ENCODE results near the gene MAPKAP1.

Gene MAPKAP1

GRCh38 chr9:125415583-125416460, 291.2 kb downstream of the MAPKAP1 start:
- Histone ChIP-seq H3K27ac (replicated peaks) (no peak overlapping the region), H3K27me3 (ENCODE audit: insufficient read depth, poor library complexity, severe bottlenecking) (no peaks in the 10 kb centered on the region)
- TF ChIP-seq CTCF (IDR thresholded peaks at IDR 0.05; ENCODE audit: insufficient read depth, low read length) = no peak
- no peak for TF ChIP-seq SPI1 (IDR thresholded peaks at IDR 0.05; ENCODE audit: borderline replicate concordance, low read depth)
- TF ChIP-seq, protein P1, sequence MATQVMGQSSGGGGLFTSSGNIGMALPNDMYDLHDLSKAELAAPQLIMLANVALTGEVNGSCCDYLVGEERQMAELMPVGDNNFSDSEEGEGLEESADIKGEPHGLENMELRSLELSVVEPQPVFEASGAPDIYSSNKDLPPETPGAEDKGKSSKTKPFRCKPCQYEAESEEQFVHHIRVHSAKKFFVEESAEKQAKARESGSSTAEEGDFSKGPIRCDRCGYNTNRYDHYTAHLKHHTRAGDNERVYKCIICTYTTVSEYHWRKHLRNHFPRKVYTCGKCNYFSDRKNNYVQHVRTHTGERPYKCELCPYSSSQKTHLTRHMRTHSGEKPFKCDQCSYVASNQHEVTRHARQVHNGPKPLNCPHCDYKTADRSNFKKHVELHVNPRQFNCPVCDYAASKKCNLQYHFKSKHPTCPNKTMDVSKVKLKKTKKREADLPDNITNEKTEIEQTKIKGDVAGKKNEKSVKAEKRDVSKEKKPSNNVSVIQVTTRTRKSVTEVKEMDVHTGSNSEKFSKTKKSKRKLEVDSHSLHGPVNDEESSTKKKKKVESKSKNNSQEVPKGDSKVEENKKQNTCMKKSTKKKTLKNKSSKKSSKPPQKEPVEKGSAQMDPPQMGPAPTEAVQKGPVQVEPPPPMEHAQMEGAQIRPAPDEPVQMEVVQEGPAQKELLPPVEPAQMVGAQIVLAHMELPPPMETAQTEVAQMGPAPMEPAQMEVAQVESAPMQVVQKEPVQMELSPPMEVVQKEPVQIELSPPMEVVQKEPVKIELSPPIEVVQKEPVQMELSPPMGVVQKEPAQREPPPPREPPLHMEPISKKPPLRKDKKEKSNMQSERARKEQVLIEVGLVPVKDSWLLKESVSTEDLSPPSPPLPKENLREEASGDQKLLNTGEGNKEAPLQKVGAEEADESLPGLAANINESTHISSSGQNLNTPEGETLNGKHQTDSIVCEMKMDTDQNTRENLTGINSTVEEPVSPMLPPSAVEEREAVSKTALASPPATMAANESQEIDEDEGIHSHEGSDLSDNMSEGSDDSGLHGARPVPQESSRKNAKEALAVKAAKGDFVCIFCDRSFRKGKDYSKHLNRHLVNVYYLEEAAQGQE (IDR thresholded peaks at IDR 0.05; ENCODE audit: insufficient replicate concordance, low read depth) = no peak
- TF ChIP-seq GABPA (IDR thresholded peaks at IDR 0.05; ENCODE audit: low read depth) = no peak
- TF ChIP-seq POLR2AphosphoS5 (IDR thresholded peaks at IDR 0.05; ENCODE audit: low read depth) = no peak

DNA sequence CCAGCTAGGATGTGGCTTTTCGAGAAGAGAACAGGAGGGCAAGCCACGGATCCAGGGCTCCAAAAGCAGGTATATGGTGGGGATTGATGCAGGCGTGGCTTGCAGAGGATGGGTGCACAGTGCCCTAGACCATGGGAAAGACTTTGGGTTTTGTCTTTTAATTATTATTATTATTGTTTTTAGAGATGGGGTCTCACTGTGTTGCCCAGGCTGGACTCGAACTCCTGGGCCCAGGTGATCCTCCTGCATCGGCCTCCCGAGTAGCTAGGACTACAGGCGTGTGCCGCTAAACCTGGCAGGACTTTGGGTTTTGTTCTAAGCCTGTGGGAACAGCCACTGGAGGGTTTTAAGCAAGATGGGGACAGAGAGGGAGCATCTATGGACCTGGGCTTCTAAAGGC, 293.4 kb downstream of the MAPKAP1 start:
- TF ChIP-seq, protein P1 (IDR thresholded peaks at IDR 0.05; ENCODE audit: insufficient replicate concordance, low read depth) = no peak
- TF ChIP-seq GABPA (IDR thresholded peaks at IDR 0.05; ENCODE audit: low read depth) = no peak
- TF ChIP-seq CTCF (IDR thresholded peaks at IDR 0.05; ENCODE audit: insufficient read depth, low read length) = no peak
- no peak for TF ChIP-seq SPI1 (IDR thresholded peaks at IDR 0.05; ENCODE audit: borderline replicate concordance, low read depth)
- TF ChIP-seq POLR2AphosphoS5 (IDR thresholded peaks at IDR 0.05; ENCODE audit: low read depth) = no peak
- no peak for DNase-seq (ENCODE audit: low read depth in 1 of 2, low spot score in 1 of 2)
- Histone ChIP-seq H3K27ac (replicated peaks) (no peak overlapping the region), H3K4me3 (replicated peaks; ENCODE audit: insufficient read depth, low read length) (no peak overlapping the region), H3K27me3 (ENCODE audit: insufficient read depth, poor library complexity, severe bottlenecking) (peaks cover 4% of the 10 kb centered on the region)

More at GRCh38 chr9:125415583-125416460, 291.2 kb downstream of the MAPKAP1 start:
- DNase-seq (ENCODE audit: low read depth in 1 of 2, low spot score in 1 of 2) = no peak
- no peak overlapping the region for H3K4me3 ChIP-seq (replicated peaks; ENCODE audit: insufficient read depth, low read length)

GRCh38 chr9:125412166-125412565, 294.8 kb downstream of the MAPKAP1 start:
- H3K27me3 ChIP-seq (ENCODE audit: insufficient read depth, poor library complexity, severe bottlenecking) = peaks cover 4% of the 10 kb centered on the region

More at GRCh38 chr9:125412166-125412565, 294.8 kb downstream of the MAPKAP1 start:
- no peak for DNase-seq (ENCODE audit: low read depth in 1 of 2, low spot score in 1 of 2)
- TF ChIP-seq POLR2AphosphoS5 (IDR thresholded peaks at IDR 0.05; ENCODE audit: low read depth) = no peak
- TF ChIP-seq SPI1 (IDR thresholded peaks at IDR 0.05; ENCODE audit: borderline replicate concordance, low read depth) = no peak
- no peak for TF ChIP-seq GABPA (IDR thresholded peaks at IDR 0.05; ENCODE audit: low read depth)
- TF ChIP-seq, protein P1 (IDR thresholded peaks at IDR 0.05; ENCODE audit: insufficient replicate concordance, low read depth) = no peak
- Histone ChIP-seq H3K4me3 (replicated peaks; ENCODE audit: insufficient read depth, low read length) (no peak overlapping the region), H3K27ac (replicated peaks) (no peak overlapping the region)

Measured in HL-60 (cell line).